ENCODE data around the gene PAM16. TPM values are rescaled to one million over a fixed set of nuclear protein-coding genes. Genes with fewer than 3 reads are reported as not detected.
A peak's percentile ranks its signal among the peaks of the same experiment; 100 is the strongest.

The PAM16 gene
- total RNA-seq, 3 donors from 2014 or later: 31.9 to 35.8 (median 32.6) TPM

GRCh38 chr16:4364196-4365013 lies 13.3 kb upstream of the PAM16 start:
- DNase-seq: no peak
- H3K4me1 ChIP-seq (ENCODE audit: low read depth): no peaks in the 10 kb centered on the region
- peaks cover 3% of the 10 kb centered on the region for H3K36me3 ChIP-seq (ENCODE audit: low read depth)
- H3K4me3 ChIP-seq: no peak overlapping the region
- no peak for TF ChIP-seq CTCF (IDR thresholded peaks at IDR 0.05)
- no peaks in the 10 kb centered on the region for H3K9me3 ChIP-seq
- no peak for ATAC-seq
- intact Hi-C loops (cut with DNase I, micrococcal nuclease): no loop called here

GRCh38 chr16:4362476-4363135 lies 11.5 kb upstream of the PAM16 start:
- peaks cover 3% of the 10 kb centered on the region for H3K36me3 ChIP-seq (ENCODE audit: low read depth)
- ATAC-seq (no peak), DNase-seq (no peak)
- TF ChIP-seq CTCF (IDR thresholded peaks at IDR 0.05): no peak
- intact Hi-C loops (cut with DNase I, micrococcal nuclease): no loop called here
- H3K4me1 ChIP-seq (ENCODE audit: low read depth): no peaks in the 10 kb centered on the region
- no peak overlapping the region for H3K4me3 ChIP-seq
- H3K9me3 ChIP-seq: no peaks in the 10 kb centered on the region

- intact Hi-C loops (cut with DNase I, micrococcal nuclease): no loop called here
- Histone ChIP-seq H3K4me3 (no peak overlapping the region), H3K4me1 (ENCODE audit: low read depth) (no peaks in the 10 kb centered on the region), H3K36me3 (ENCODE audit: low read depth) (peaks cover 3% of the 10 kb centered on the region), H3K9me3 (no peaks in the 10 kb centered on the region)
- DNase-seq: no peak
- ATAC-seq: no peak
- no peak for TF ChIP-seq CTCF (IDR thresholded peaks at IDR 0.05)
Measured at GRCh38 chr16:4361944-4362311, 10.8 kb upstream of the PAM16 start.

GRCh38 chr16:4361033-4361943 lies 10.2 kb upstream of the PAM16 start:
- DNase-seq (no peak), ATAC-seq (no peak)
- H3K36me3 ChIP-seq (ENCODE audit: low read depth): peaks cover 3% of the 10 kb centered on the region
- TF ChIP-seq CTCF (IDR thresholded peaks at IDR 0.05): no peak
- no peaks in the 10 kb centered on the region for H3K9me3 ChIP-seq
- H3K4me1 ChIP-seq (ENCODE audit: low read depth): no peaks in the 10 kb centered on the region
- intact Hi-C loops (cut with DNase I, micrococcal nuclease): no loop called here
- no peak overlapping the region for H3K4me3 ChIP-seq

- intact Hi-C loops (cut with DNase I, micrococcal nuclease): no loop called here
- ATAC-seq (peak; percentile 45), DNase-seq (no peak)
- Histone ChIP-seq H3K36me3 (ENCODE audit: low read depth) (peaks cover 3% of the 10 kb centered on the region), H3K4me1 (ENCODE audit: low read depth) (no peaks in the 10 kb centered on the region), H3K4me3 (no peak overlapping the region), H3K9me3 (no peaks in the 10 kb centered on the region)
- TF ChIP-seq CTCF (IDR thresholded peaks at IDR 0.05): no peak
Measured at GRCh38 chr16:4360538-4361021, 9.5 kb upstream of the PAM16 start.

All from mucosa of descending colon (tissue), 3 donors.